ENCODE data around the gene PHOSPHO1. TPM values are rescaled to one million over a fixed set of nuclear protein-coding genes. Genes with fewer than 3 reads are reported as not detected.
"Not testable (repeated sequence)": the region's sequence is repeated elsewhere in the genome, so short reads cannot be mapped to it uniquely, and the experiment has no call there.

The PHOSPHO1 gene
- total RNA-seq, 2 experiments from 2014 or later = not detected

GRCh38 chr17:49183341-49183740 lies 47.2 kb downstream of the PHOSPHO1 start:
- Mint-ChIP-seq H3K4me3 (no peak overlapping the region), H3K27me3 (ENCODE audit: low read depth) (no peaks in the 10 kb centered on the region), H3K9me3 (peaks cover 11% of the 10 kb centered on the region), H3K4me1 (ENCODE audit: low read depth) (no peaks in the 10 kb centered on the region), H3K36me3 (ENCODE audit: low read depth) (peaks cover 1% of the 10 kb centered on the region), H3K27ac (no peak overlapping the region)
- CTCF ChIA-PET = interaction anchor here (0.6 to 6.8 kb wide), 3 partner anchors 44 to 138 kb away, joined by 3 to 117 read pairs (median 3); partner anchors contain the start of gene PHOSPHO1
- intact Hi-C loops (cut with micrococcal nuclease) = no loop called here
- no peak for DNase-seq

DNA sequence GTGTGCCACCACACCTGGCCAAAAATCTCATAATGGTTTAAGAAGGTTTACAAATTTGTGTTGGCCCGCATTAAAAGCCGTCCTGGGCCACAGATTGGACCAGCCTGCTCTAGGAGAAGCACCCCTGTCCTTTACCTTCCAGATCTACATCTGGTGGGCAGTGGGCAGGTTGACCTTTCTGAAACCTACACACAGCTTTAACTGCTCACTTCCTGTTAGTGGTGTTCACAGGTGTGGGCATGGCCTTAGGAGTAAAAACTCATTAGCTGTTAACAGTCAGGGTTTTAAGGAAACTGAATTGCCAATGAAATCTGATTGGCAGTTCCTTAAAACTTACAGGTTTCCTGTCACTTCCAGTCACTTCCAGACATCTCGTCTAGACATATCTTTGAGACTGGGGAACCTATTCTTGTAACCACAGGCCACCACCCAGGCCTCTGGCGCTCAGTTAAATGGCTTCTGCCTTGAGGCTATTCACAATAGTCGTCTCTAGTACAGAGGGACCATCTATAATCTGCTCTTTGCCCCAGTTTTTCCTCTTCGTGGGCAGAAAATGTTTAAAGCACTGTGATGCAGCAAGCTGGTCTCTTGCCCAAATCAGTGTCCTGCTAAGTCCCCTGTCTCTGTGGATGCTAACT lies 49.5 kb downstream of the PHOSPHO1 start:
- Mint-ChIP-seq H3K9me3 (peaks cover 13% of the 10 kb centered on the region), H3K4me1 (ENCODE audit: low read depth) (no peaks in the 10 kb centered on the region), H3K27ac (no peak overlapping the region), H3K27me3 (ENCODE audit: low read depth) (no peaks in the 10 kb centered on the region), H3K4me3 (no peak overlapping the region), H3K36me3 (ENCODE audit: low read depth) (peaks cover 1% of the 10 kb centered on the region)
- intact Hi-C loops (cut with micrococcal nuclease) = loop anchor here (1.0 kb wide), 4 partner anchors 46 to 214 kb away; no protein-coding TSS in a partner anchor
- CTCF ChIA-PET = interaction anchor here (0.6 to 6.8 kb wide), 19 partner anchors 10 to 1892 kb away, joined by 3 to 117 read pairs (median 5); partner anchors contain the start of gene PHOSPHO1
- no peak for DNase-seq

DNA sequence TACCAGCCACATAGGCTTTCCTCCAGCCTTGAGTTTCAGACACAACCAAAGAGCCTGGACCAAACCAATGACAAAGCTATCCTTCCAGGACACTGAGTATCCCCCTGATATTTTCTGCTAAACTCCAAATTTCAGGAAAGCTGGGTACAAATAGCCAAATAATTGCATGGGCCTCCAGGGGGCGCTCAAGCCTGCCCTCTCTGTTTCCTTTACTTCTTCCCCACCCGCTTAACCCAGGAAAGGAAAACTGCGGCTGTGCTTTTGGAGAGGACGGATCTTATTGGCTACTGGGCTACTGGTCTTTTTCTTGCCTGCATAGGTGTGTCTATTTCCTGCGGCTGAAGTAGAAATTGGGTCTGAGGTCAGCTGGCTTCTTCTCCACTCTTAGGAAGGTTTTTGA lies 50.3 kb downstream of the PHOSPHO1 start:
- intact Hi-C loops (cut with micrococcal nuclease) = loop anchor here (1.0 kb wide), 4 partner anchors 47 to 215 kb away; no protein-coding TSS in a partner anchor
- H3K27ac Mint-ChIP-seq = no peak overlapping the region
- DNase-seq = peak; percentile 77
- H3K4me1 Mint-ChIP-seq (ENCODE audit: low read depth) = no peaks in the 10 kb centered on the region
- H3K27me3 Mint-ChIP-seq (ENCODE audit: low read depth) = peaks cover under 1% of the 10 kb centered on the region
- H3K4me3 Mint-ChIP-seq = no peak overlapping the region
- CTCF ChIA-PET = interaction anchor here (0.7 to 6.8 kb wide), 21 partner anchors 9 to 1891 kb away, joined by 3 to 117 read pairs (median 5); partner anchors contain the start of genes ABI3, GNGT2 and PHOSPHO1
- peaks cover 17% of the 10 kb centered on the region for H3K9me3 Mint-ChIP-seq
- peaks cover 2% of the 10 kb centered on the region for H3K36me3 Mint-ChIP-seq (ENCODE audit: low read depth)

DNA sequence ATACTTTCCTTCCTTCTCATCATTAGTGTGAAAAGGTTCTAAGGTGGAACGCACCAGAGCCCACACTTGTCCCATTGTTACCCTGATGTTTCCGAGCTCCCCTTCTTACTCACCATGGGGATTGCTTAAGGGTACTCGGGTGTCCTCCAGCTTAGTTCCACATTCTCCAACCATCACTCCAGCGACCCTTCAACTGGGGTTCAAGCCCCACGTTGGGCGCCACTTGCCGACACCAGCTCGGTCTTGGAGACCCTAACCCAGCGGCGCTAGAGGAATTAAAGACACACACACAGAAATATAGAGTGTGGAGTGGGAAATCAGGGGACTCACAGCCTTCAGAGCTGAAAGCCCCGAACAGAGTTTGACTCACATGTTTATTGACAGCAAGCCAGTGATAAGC lies 54.6 kb downstream of the PHOSPHO1 start:
- Mint-ChIP-seq H3K9me3 (peaks cover 17% of the 10 kb centered on the region), H3K27me3 (ENCODE audit: low read depth) (peaks cover 17% of the 10 kb centered on the region)
- H3K4me3 Mint-ChIP-seq; H3K27ac Mint-ChIP-seq; H3K4me1 Mint-ChIP-seq (ENCODE audit: low read depth); intact Hi-C loops (cut with micrococcal nuclease); H3K36me3 Mint-ChIP-seq (ENCODE audit: low read depth); DNase-seq: not testable (repeated sequence)
- CTCF ChIA-PET = interaction anchor here (0.7 to 1.2 kb wide), 2 partner anchors 51 to 115 kb away, joined by 3 to 4 read pairs; no protein-coding TSS in a partner anchor

Other genes with a start within 250 kb of the PHOSPHO1 start
- gene IGF2BP1, start 233.4 kb downstream of the PHOSPHO1 start, total RNA-seq = under 1 TPM; 0.57 to 0.60 TPM
- under 1 TPM in 1 of 2 experiments, not detected in 1; 0.02 TPM for gene B4GALNT2, start 98.0 kb downstream of the PHOSPHO1 start, total RNA-seq
- 10 to 100 TPM; 40.3 to 41.3 TPM for gene GNGT2, start 20.2 kb downstream of the PHOSPHO1 start, total RNA-seq
- 10 to 100 TPM; 18.7 to 18.9 TPM for gene ABI3, start 20.1 kb downstream of the PHOSPHO1 start, total RNA-seq
- 1 to 10 TPM; 5.5 to 5.8 TPM for gene ZNF652, start 131.5 kb upstream of the PHOSPHO1 start, total RNA-seq
- 100 to 1,000 TPM; 390 to 404 TPM for gene PHB1, start 184.1 kb upstream of the PHOSPHO1 start, total RNA-seq